ENCODE measurements around the gene BABAM2.

Gene BABAM2

DNA sequence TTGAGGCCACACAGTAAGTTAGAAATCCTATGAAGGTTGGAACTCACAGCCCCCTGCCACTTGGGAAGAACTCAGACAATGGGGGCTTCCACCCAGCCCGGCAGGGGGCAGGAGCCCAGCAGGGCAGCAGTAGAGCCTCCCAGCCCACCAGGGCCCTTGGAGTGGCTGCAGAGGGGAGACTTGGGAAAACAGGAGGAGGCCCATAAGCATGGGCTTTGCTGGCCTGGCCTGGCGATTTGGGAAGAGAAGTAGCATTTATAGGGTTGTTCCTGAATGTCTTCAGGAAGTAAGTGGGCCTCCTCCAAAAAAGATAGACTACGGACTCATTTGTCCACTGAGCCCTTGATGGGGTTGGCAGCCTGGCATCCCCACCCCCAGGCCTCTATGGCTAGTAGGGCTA, 484.7 kb downstream of the BABAM2 start:
- H3K4me1 ChIP-seq (ENCODE audit: low read length), result no peaks in the 10 kb centered on the region
- H3K4me2 ChIP-seq (ENCODE audit: low read depth, low read length), result no peak overlapping the region
- H4K20me1 ChIP-seq (ENCODE audit: insufficient read depth, low read length), result no peaks in the 10 kb centered on the region
- no peak overlapping the region for H3K27ac ChIP-seq (ENCODE audit: low read length)
- no peaks in the 10 kb centered on the region for H3K9me3 ChIP-seq (replicated peaks; ENCODE audit: insufficient read depth, low read length)
- H3K27me3 ChIP-seq (replicated peaks; ENCODE audit: insufficient read depth, low read length), result no peaks in the 10 kb centered on the region
- H3F3A ChIP-seq (ENCODE audit: insufficient read depth, low read length), result no peaks in the 10 kb centered on the region
- no peaks in the 10 kb centered on the region for H3K79me2 ChIP-seq (ENCODE audit: low read length)
- H3K9ac ChIP-seq (ENCODE audit: low read length), result no peak overlapping the region
- H3K36me3 ChIP-seq (replicated peaks; ENCODE audit: insufficient read depth, low read length), result no peaks in the 10 kb centered on the region
- DNase-seq, result no peak
- no peak overlapping the region for H2AFZ ChIP-seq (ENCODE audit: low read length)
- no peak overlapping the region for H3K4me3 ChIP-seq (ENCODE audit: low read length)
- H3K9me2 ChIP-seq (replicated peaks; ENCODE audit: insufficient read depth, low read length), result no peaks in the 10 kb centered on the region
- no peak for TF ChIP-seq EZH2phosphoT487 (IDR thresholded peaks at IDR 0.05; ENCODE audit: low read length)
- no peak for TF ChIP-seq EZH2 (optimal IDR thresholded peaks at IDR 0.05; ENCODE audit: low read depth, low read length)
- TF ChIP-seq, protein P1, sequence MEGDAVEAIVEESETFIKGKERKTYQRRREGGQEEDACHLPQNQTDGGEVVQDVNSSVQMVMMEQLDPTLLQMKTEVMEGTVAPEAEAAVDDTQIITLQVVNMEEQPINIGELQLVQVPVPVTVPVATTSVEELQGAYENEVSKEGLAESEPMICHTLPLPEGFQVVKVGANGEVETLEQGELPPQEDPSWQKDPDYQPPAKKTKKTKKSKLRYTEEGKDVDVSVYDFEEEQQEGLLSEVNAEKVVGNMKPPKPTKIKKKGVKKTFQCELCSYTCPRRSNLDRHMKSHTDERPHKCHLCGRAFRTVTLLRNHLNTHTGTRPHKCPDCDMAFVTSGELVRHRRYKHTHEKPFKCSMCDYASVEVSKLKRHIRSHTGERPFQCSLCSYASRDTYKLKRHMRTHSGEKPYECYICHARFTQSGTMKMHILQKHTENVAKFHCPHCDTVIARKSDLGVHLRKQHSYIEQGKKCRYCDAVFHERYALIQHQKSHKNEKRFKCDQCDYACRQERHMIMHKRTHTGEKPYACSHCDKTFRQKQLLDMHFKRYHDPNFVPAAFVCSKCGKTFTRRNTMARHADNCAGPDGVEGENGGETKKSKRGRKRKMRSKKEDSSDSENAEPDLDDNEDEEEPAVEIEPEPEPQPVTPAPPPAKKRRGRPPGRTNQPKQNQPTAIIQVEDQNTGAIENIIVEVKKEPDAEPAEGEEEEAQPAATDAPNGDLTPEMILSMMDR (IDR thresholded peaks at IDR 0.05; ENCODE audit: low read length), result no peak

- TF ChIP-seq, protein P1 (IDR thresholded peaks at IDR 0.05; ENCODE audit: low read length), result no peak
- TF ChIP-seq EZH2phosphoT487 (IDR thresholded peaks at IDR 0.05; ENCODE audit: low read length) (no peak), EZH2 (optimal IDR thresholded peaks at IDR 0.05; ENCODE audit: low read depth, low read length) (no peak)
- H3K4me3 ChIP-seq (ENCODE audit: low read length), result no peak overlapping the region
- no peaks in the 10 kb centered on the region for H4K20me1 ChIP-seq (ENCODE audit: insufficient read depth, low read length)
Measured at GRCh38 chr2:28375742-28376631, 485.5 kb downstream of the BABAM2 start.

GRCh38 chr2:28377195-28377816, 486.8 kb downstream of the BABAM2 start:
- H3F3A ChIP-seq (ENCODE audit: insufficient read depth, low read length), result no peaks in the 10 kb centered on the region
- H3K4me1 ChIP-seq (ENCODE audit: low read length), result no peaks in the 10 kb centered on the region
- no peak overlapping the region for H3K4me3 ChIP-seq (ENCODE audit: low read length)
- H2AFZ ChIP-seq (ENCODE audit: low read length), result no peak overlapping the region
- H3K36me3 ChIP-seq (replicated peaks; ENCODE audit: insufficient read depth, low read length), result no peaks in the 10 kb centered on the region
- no peaks in the 10 kb centered on the region for H3K27me3 ChIP-seq (replicated peaks; ENCODE audit: insufficient read depth, low read length)
- DNase-seq, result no peak
- no peaks in the 10 kb centered on the region for H3K9me2 ChIP-seq (replicated peaks; ENCODE audit: insufficient read depth, low read length)
- H3K9me3 ChIP-seq (replicated peaks; ENCODE audit: insufficient read depth, low read length), result no peaks in the 10 kb centered on the region
- H3K9ac ChIP-seq (ENCODE audit: low read length), result no peak overlapping the region
- no peaks in the 10 kb centered on the region for H4K20me1 ChIP-seq (ENCODE audit: insufficient read depth, low read length)
- TF ChIP-seq, protein P1 (IDR thresholded peaks at IDR 0.05; ENCODE audit: low read length), result no peak
- TF ChIP-seq EZH2 (optimal IDR thresholded peaks at IDR 0.05; ENCODE audit: low read depth, low read length), result no peak
- no peak for TF ChIP-seq EZH2phosphoT487 (IDR thresholded peaks at IDR 0.05; ENCODE audit: low read length)
- no peak overlapping the region for H3K27ac ChIP-seq (ENCODE audit: low read length)
- no peak overlapping the region for H3K4me2 ChIP-seq (ENCODE audit: low read depth, low read length)
- no peaks in the 10 kb centered on the region for H3K79me2 ChIP-seq (ENCODE audit: low read length)

More at GRCh38 chr2:28375742-28376631, 485.5 kb downstream of the BABAM2 start:
- H3K27ac ChIP-seq (ENCODE audit: low read length), result no peak overlapping the region
- H3K9ac ChIP-seq (ENCODE audit: low read length), result no peak overlapping the region
- H3K4me1 ChIP-seq (ENCODE audit: low read length), result no peaks in the 10 kb centered on the region
- no peak for DNase-seq
- no peaks in the 10 kb centered on the region for H3K27me3 ChIP-seq (replicated peaks; ENCODE audit: insufficient read depth, low read length)
- no peaks in the 10 kb centered on the region for H3K9me2 ChIP-seq (replicated peaks; ENCODE audit: insufficient read depth, low read length)
- H3F3A ChIP-seq (ENCODE audit: insufficient read depth, low read length), result no peaks in the 10 kb centered on the region
- no peaks in the 10 kb centered on the region for H3K36me3 ChIP-seq (replicated peaks; ENCODE audit: insufficient read depth, low read length)
- H3K9me3 ChIP-seq (replicated peaks; ENCODE audit: insufficient read depth, low read length), result no peaks in the 10 kb centered on the region
- no peaks in the 10 kb centered on the region for H3K79me2 ChIP-seq (ENCODE audit: low read length)
- no peak overlapping the region for H3K4me2 ChIP-seq (ENCODE audit: low read depth, low read length)
- no peak overlapping the region for H2AFZ ChIP-seq (ENCODE audit: low read length)
